Suppressor macrophage treated with lipopolysaccharide for 4 hours (primary cell): Measurements from ENCODE around the gene SCRN3.
A peak's percentile ranks its signal among the peaks of the same experiment; 100 is the strongest.
"Not testable (repeated sequence)": the region's sequence is repeated elsewhere in the genome, so short reads cannot be mapped to it uniquely, and the experiment has no call there.

ENCODE experiments used
- DNase-seq: peaks from one replicate; pipeline ENCODE4 v3.0.0-alpha.2; 2020

The SCRN3 gene, protein sequence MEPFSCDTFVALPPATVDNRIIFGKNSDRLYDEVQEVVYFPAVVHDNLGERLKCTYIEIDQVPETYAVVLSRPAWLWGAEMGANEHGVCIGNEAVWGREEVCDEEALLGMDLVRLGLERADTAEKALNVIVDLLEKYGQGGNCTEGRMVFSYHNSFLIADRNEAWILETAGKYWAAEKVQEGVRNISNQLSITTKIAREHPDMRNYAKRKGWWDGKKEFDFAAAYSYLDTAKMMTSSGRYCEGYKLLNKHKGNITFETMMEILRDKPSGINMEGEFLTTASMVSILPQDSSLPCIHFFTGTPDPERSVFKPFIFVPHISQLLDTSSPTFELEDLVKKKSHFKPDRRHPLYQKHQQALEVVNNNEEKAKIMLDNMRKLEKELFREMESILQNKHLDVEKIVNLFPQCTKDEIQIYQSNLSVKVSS

GRCh38 chr2:174395284-174395968, at the start of gene SCRN3:
Gene SCRN3, plus strand, starts transcription at chr2:174395730. Its CDS starts 2,554 bp downstream, at chr2:174398284.
- peak; percentile 84 for DNase-seq

GRCh38 chr2:174350018-174350417, 45.5 kb upstream of the SCRN3 start:
- DNase-seq: no peak

DNA sequence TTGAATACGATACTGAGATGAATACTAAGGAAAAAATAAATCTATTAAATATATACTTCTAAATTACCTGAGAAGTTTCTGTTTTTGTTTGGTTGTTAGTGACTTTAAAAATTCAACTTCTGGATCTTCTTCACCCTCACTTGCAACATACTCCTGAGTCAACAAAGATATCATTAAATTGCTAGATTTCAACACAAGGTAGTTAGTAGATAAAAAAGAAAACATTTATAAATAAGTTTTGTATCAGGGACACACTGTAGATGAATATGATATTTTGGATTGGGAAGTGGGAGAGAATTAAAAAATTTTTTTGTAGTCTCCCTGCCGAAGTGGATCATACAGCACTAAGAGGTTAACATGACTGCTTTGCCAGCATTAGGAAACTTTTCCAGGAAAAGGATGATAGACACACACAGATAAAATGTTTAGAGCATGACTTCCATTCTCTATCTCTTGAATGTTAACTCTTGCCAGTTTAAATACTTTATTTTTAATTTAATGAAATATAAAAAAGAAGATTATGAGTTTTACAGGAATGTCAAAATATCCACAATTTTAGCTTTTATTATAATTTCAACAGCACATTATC, 44.8 kb upstream of the SCRN3 start:
- DNase-seq: no peak

- DNase-seq: no peak
Observed at GRCh38 chr2:174353004-174353403, 42.5 kb upstream of the SCRN3 start.

- no peak for DNase-seq
Observed at GRCh38 chr2:174356347-174356746, 39.2 kb upstream of the SCRN3 start.

DNA sequence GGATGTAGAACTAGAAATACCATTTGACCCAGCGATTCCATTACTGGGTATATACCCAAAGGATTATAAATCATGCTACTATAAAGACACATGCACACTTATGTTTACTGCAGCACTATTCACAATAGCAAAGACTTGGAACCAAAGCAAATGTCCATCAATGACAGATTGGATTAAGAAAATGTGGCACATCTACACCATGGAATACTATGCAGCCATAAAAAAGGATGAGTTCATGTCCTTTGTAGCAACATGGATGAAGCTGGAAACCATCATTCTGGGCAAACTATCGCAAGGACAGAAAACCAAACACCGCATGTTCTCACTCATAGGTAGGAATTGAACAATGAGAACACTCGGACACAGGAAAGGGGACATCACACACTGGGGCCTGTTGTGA, 35.9 kb upstream of the SCRN3 start:
- not testable (repeated sequence) for DNase-seq

GRCh38 chr2:174362949-174363348, 32.6 kb upstream of the SCRN3 start:
- no peak for DNase-seq

- peak; percentile 25 for DNase-seq
Observed at GRCh38 chr2:174363492-174364225, 31.9 kb upstream of the SCRN3 start.

DNA sequence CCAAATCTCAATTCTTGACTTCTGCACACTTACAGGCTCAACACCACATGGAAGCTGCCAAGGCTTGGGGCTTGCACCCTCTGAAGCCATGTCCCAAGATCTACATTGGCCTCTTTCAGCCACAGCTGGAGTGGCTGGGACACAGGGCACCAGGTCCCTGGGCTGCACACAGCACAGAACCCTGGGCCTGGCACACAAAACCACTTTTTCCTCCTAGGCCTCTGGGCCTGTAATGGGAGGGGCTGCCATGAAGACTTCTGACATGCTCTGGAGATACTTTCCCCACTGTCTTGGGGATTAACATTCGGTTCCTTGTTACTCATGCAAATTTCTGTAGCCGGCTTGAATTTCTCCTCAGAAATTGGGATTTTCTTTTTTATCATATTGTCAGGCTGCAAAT, 30.9 kb upstream of the SCRN3 start:
- no peak for DNase-seq

GRCh38 chr2:174365571-174365970, 30.0 kb upstream of the SCRN3 start:
- peak; percentile 63 for DNase-seq

DNA sequence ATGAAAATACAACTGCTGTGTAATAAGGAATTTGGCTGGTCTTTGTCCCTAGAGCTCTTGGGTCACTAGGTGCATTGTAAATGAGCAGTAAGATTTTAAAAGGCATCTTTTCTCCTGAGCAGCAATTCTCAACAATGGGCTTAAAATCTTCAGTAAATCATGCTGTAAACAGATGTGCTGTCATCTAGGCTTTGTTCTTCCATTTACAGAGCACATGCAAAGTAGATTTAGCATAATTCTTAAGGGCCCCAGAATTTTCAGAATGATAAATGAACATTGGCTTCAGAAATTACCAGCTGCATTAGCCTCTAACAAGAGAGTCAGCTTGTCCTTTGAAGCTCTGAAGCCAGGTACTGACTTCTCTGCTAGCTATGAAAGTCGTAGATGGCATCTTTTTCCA, 26.8 kb upstream of the SCRN3 start:
- DNase-seq: no peak

GRCh38 chr2:174376967-174377366, 18.6 kb upstream of the SCRN3 start:
- DNase-seq: peak; percentile 55

DNA sequence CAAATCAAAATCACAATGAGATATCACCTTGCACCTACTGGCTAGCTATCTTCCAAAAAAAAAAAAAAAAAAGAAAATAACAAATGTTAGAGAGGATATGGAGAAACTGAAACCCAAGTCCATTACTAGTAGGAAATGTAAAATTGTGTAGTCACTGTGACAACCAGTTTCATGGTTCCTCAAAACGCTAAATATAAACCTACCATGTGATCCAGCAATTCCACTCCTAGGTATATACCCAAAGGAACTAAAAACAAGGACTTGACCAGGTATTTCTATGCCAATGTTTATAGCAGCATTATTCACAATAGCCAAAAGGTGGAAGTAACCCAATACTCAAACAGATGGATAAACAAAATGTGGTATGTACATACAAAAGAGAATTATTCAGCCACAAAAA, 11.7 kb upstream of the SCRN3 start:
- DNase-seq: peak; percentile 76

DNA sequence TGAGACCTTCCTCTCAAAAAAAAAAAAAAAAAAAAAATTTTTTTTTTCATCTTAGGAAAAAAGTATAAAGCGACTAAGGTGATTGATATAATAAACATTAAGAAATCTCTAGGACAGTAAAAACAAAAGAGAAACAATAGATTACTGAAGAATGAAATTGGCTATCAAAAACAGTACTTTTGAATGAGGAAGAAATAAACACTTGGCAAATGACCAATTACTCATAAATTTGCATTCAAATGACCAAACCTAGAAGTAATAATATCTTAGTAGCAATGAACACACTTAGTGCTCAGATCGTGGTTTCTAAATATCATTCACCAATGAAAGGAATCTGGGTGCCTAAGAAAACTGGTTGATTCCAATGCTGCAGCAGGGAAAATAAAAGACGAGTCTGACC, 10.3 kb upstream of the SCRN3 start:
- DNase-seq: peak; percentile 83

DNA sequence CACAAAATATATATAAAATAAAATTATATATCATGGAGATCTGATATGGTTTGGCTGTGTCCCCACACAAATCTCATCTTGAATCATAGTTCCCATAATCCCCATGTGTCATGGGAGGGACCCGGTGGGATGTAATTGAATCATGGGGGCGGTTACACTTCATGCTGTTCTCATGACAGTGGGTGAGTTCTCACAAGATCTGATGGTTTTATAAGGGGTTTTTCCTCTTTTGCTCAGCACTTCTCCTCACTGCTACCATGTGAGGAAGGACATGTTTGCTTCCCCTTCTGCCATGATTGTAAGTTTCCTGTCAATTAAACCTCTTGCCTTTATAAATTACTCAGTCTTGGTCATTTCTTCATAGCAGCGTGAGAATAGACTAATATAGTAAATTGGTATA, 6.8 kb upstream of the SCRN3 start:
- peak; percentile 62 for DNase-seq

DNA sequence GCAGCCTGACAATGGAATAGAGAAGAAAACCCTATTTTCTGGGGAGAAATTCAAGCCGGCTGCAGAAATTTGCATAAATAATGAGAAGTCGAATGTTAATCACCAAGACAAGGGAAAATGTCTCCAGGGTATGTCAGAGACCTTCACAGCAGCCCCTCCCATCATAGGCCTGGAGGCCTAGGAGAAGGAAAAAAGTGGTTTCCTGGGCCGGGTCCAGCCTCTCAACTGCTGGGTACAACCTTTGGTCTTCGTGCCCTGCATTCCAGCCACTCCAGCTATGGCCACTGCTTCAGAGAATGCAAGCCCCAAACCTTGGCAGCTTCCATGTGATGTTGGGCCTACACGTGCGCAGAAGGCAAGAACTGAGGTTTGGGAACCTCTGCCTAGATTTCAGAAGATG, 6.0 kb upstream of the SCRN3 start:
- DNase-seq: no peak

DNA sequence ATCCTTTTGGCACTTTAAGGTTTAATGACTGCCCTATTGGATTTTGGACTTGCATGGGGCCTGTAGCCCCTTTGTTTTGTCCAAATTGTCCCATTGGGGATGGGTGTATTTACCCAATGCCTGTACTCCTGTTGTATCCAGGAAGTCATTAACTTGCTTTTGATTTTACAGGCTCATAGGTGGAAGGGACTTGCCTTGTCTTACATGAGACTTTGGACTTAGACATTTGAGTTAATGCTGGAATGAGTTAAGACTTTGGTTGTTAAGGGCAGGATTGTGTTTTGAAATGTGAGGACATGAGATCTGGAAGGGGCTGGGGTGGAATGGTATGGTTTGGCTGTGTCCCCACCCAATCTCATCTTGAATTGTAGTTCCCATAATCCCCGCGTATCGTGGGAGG, 5.2 kb upstream of the SCRN3 start:
- not testable (repeated sequence) for DNase-seq

DNA sequence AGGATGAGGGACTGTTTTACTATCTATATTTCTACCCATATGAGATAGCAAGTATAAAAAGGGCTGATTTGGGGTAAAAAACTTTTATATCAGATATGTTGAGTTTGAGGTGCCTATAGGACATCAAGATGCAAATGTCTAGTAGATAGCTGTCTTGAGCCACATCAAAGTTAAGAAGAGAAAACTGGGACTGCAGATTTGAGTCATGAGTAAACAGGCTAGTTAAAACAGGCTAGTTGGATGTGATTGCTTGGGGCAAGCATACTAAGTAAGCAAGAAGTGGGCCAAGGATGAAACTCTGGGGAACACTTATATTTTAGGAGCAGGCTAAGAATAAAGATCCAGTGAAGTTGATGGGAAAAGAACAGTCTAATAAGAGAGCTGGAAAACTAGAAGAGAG, 2.8 kb upstream of the SCRN3 start:
- no peak for DNase-seq

DNA sequence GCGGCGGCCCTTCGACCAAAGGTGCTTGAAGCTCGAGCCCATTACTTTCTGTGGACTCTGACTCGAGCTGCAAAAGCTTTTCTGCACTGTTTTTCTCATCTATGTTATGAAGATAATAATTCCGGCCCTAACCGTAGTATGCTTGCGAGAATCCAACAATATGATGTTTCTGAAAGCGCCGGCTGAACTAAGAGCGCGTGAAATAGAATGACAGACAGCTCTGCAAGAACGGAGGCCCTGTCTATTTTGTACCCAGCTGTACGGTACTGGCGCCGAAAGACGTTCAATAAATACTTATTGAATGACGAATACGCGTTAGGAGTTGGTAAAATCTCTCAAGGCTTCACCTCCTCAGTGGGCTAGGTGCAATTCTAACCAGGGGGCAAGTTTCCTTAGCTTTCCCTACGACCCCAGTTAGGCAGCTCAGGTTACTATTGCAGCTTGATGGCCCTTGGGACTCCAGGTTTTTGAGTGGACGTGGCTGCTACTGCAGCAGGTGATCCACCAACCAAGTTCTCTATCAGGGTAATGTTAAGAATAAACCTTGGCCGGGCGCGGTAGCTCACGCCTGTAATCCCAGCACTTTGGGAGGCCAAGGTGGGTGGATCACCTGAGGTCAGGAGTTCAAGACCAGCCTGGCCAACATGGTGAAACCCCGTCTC, 570 bp downstream of the SCRN3 start:
- no peak for DNase-seq

DNA sequence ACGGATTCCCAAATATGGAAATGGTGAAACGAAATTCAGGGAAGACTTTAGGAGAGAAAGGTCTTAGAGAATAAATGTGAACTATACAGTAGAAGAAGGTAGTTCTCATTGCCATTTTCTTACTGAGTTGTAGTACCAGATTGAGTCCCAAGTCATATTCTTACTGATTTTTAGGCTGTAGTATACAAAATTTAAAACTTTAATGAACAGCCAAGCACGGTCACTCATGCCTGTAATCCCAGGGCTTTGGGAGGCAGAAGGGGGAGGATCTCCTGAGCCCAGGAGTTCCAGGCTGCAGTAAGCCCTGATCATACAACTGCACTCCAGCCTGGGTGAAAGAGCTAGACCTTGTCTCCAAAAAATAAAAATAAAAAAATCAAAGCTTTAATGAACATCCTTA, 2.2 kb downstream of the SCRN3 start:
- DNase-seq: no peak

GRCh38 chr2:174399171-174399570, 3.6 kb downstream of the SCRN3 start:
- DNase-seq: no peak

DNA sequence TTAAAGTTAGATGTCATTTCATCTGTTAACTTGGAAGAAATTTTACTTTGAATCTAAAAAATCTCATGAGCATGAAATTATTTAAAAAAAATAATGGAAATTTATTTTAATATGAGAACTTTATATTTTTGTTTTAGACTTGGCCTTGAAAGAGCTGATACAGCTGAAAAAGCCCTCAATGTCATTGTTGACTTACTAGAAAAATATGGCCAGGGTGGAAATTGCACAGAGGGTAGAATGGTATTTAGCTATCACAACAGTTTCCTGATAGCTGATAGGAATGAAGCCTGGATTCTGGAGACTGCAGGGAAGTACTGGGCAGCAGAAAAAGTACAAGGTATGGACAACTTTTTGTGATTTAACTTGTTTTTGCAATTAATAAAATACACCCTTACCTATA, 5.3 kb downstream of the SCRN3 start:
- no peak for DNase-seq

GRCh38 chr2:174403628-174404027, 8.1 kb downstream of the SCRN3 start:
- DNase-seq: no peak
